NCI-H2107 treated with DMSO at 0.1 percent for 48 hours (cell line): ENCODE measurements around the gene MBNL2.

Experiments
- DNase-seq: peaks from one replicate; lab custom pipeline; 2025; ENCODE audit not compliant: unreplicated experiment; lab: John Stamatoyannopoulos, UW

The MBNL2 gene

GRCh38 chr13:97435323-97435722 is 213.2 kb downstream of the MBNL2 start:
- no peak for DNase-seq

GRCh38 chr13:97435794-97436193 is 213.7 kb downstream of the MBNL2 start:
- no peak for DNase-seq

GRCh38 chr13:97436845-97437244 is 214.7 kb downstream of the MBNL2 start:
- DNase-seq, result no peak

- no peak for DNase-seq
Observed at GRCh38 chr13:97437729-97438128, 215.6 kb downstream of the MBNL2 start.

GRCh38 chr13:97438856-97439595 is 216.9 kb downstream of the MBNL2 start:
- DNase-seq, result no peak

DNA sequence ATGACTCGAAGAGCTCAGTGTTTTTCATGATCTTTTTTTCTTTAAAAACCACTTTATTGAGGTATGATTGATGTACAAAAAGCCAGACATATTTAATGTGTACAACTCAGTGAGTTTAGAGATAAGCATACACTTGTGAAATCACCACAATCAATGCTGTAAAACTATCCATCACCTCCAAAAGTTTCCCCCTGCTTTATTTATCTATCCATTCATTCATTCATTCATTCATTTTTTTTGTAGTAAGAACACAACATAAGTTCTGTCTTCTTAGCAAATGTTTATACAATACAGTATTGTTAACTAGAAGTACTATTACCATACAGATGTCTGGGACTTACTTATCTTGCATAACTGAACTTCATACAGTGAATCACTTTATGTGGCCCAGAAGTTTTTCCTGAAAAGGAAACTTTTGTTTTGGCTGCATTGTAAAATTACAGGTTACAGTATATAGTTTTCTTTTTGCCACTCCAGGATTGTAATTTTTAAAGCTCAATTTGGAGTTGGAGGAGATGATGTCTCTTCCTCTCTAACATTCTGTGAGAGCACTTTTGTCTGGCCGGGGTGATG is 218.6 kb downstream of the MBNL2 start:
- no peak for DNase-seq

GRCh38 chr13:97441368-97441767 is 219.2 kb downstream of the MBNL2 start:
- DNase-seq, result no peak
